Mesenchymal stem cell (in vitro differentiated cells and primary cell): ENCODE data around the gene BAZ2B.

Experiments
- DNase-seq: peaks from one replicate; pipeline ENCODE4 v3.0.0-alpha.2; 2013
- H2AFZ ChIP-seq: one replicate; pipeline ENCODE4 v1.6.1; 2013; ENCODE audit warnings: low read depth, mild to moderate bottlenecking, control low read depth, inconsistent platforms, low read length, moderate library complexity
- H2AK5ac ChIP-seq: 2 replicates; pipeline ENCODE4 v1.6.1; 2013; ENCODE audit warnings: low read length, moderate library complexity, mild to moderate bottlenecking, inconsistent platforms; ENCODE audit not compliant: severe bottlenecking
- H2BK120ac ChIP-seq: one replicate; pipeline ENCODE4 v1.6.1; 2013; ENCODE audit warnings: low read depth, mild to moderate bottlenecking, inconsistent platforms, low read length, moderate library complexity
- H2BK12ac ChIP-seq, 2 experiments: one replicate each; pipeline ENCODE4 v1.6.1; 2013; ENCODE audit warnings: inconsistent platforms in 2 of 2, low read length in 2 of 2, mild to moderate bottlenecking in 2 of 2, moderate library complexity in 2 of 2, control low read depth in 1 of 2
- H2BK15ac ChIP-seq: one replicate; pipeline ENCODE4 v1.6.1; 2013; ENCODE audit warnings: mild to moderate bottlenecking, low read depth, inconsistent platforms; ENCODE audit not compliant: poor library complexity, severe bottlenecking
- H2BK5ac ChIP-seq: 2 replicates; pipeline ENCODE4 v1.6.1; 2013; ENCODE audit warnings: low read depth, mild to moderate bottlenecking, low read length, control low read depth, inconsistent platforms; ENCODE audit not compliant: poor library complexity, severe bottlenecking
- H3K14ac ChIP-seq, 2 experiments: one replicate each; pipeline ENCODE4 v1.6.1; 2013; ENCODE audit warnings: inconsistent platforms in 2 of 2, low read length in 2 of 2, control low read depth in 1 of 2, mild to moderate bottlenecking in 1 of 2, moderate library complexity in 1 of 2
- H3K18ac ChIP-seq, 2 experiments: one replicate each; pipeline ENCODE4 v1.6.1; 2013; ENCODE audit warnings: inconsistent platforms in 2 of 2, low read length in 2 of 2, control low read depth in 1 of 2, low read depth in 1 of 2, mild to moderate bottlenecking in 1 of 2
- H3K23ac ChIP-seq, 2 experiments: one replicate each; pipeline ENCODE4 v1.6.1; 2013; ENCODE audit warnings: inconsistent platforms in 2 of 2, low read length in 2 of 2, mild to moderate bottlenecking in 2 of 2, moderate library complexity in 2 of 2, control low read depth in 1 of 2
- H3K27ac ChIP-seq: 2 replicates; pipeline ENCODE4 v1.5.1; 2013; ENCODE audit warnings: mild to moderate bottlenecking, moderate library complexity, low read length, control low read depth, inconsistent platforms; ENCODE audit not compliant: poor library complexity, severe bottlenecking
- H3K27me3 ChIP-seq, 2 experiments: 2 replicates each; pipeline versions ENCODE4 v1.6.1 to v1.7.0; 2013; ENCODE audit warnings: low read length in 2 of 2, mild to moderate bottlenecking in 2 of 2, moderate library complexity in 2 of 2, control low read depth in 1 of 2, inconsistent platforms in 1 of 2; ENCODE audit not compliant: control insufficient read depth in 1 of 2, insufficient read depth in 1 of 2
- H3K36me3 ChIP-seq, 2 experiments: 2 replicates each; pipeline versions ENCODE4 v1.6.1 to v1.7.0; 2013; ENCODE audit warnings: low read length in 2 of 2, control low read depth in 1 of 2, inconsistent platforms in 1 of 2, low read depth in 1 of 2, mild to moderate bottlenecking in 1 of 2; ENCODE audit not compliant: insufficient read depth in 2 of 2, control insufficient read depth in 1 of 2
- H3K4ac ChIP-seq, 2 experiments: one replicate each; pipeline ENCODE4 v1.6.1; 2013; ENCODE audit warnings: inconsistent platforms in 2 of 2, low read length in 2 of 2, mild to moderate bottlenecking in 2 of 2, moderate library complexity in 2 of 2, control low read depth in 1 of 2, low read depth in 1 of 2
- H3K4me1 ChIP-seq: 2 replicates; pipeline ENCODE4 v1.6.1; 2013; ENCODE audit warnings: low read depth, low read length, control low read depth; ENCODE audit not compliant: control insufficient read depth, insufficient read depth
- H3K4me2 ChIP-seq: 2 replicates; pipeline ENCODE4 v1.6.1; 2013; ENCODE audit warnings: low read length, mild to moderate bottlenecking, inconsistent platforms; ENCODE audit not compliant: poor library complexity, severe bottlenecking
- H3K4me3 ChIP-seq, 2 experiments: 2 replicates each; pipeline versions ENCODE4 v1.5.1 to v1.7.0; 2013; ENCODE audit warnings: low read length in 2 of 2, mild to moderate bottlenecking in 2 of 2, control low read depth in 1 of 2, low read depth in 1 of 2; ENCODE audit not compliant: insufficient read depth in 1 of 2
- H3K79me1 ChIP-seq: replicated peaks from 2 replicates; pipeline ENCODE4 v1.6.1; 2013; ENCODE audit warnings: mild to moderate bottlenecking, control low read depth, low read length, inconsistent platforms; ENCODE audit not compliant: poor library complexity, severe bottlenecking
- H3K9ac ChIP-seq: 2 replicates; pipeline ENCODE4 v1.7.0; 2013; ENCODE audit warnings: mild to moderate bottlenecking, low read length, moderate library complexity
- H3K9me3 ChIP-seq: 2 replicates; pipeline ENCODE4 v1.7.0; 2013; ENCODE audit warnings: mild to moderate bottlenecking, low read length; ENCODE audit not compliant: control insufficient read depth
- H4K8ac ChIP-seq: one replicate; pipeline ENCODE4 v1.6.1; 2013; ENCODE audit warnings: inconsistent platforms, mild to moderate bottlenecking, low read length, moderate library complexity
- H4K91ac ChIP-seq: one replicate; pipeline ENCODE4 v1.6.1; 2013; ENCODE audit warnings: mild to moderate bottlenecking, low read length, inconsistent platforms
- WGBS: methylation state at CpG from one replicate; pipeline ENCODE4 v1.1.7; 2013; ENCODE audit warnings: mixed read lengths; 5-methylcytosine and 5-hydroxymethylcytosine counted together

Gene BAZ2B

DNA sequence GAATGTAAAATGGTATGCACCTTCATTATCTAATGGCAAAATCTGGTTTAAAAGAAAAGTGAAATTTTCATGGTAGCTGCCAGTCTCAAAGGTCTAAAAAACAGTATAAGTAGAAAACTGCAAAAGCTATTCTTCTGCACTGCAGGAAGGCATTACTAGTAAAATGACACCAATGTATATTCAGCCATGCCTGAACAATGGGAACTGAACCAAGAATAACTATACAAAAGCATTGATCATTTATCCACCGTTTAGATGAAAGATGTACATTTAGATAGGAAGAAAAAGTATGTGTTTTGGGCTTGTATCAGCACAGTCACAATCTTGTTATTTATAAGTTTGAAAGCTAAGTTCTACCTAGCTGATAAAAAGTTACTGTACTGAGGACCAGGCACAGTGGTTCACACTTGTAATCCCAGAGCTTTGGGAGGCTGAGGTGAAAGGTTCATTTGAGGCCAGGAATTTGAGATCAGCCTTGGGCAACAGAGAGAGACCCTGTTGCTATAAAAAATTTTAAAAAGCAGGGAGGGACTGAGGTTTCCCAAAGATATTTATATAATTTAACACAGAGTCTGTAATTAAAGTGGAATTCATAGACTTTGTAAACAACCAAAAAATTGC is 166.7 kb downstream of the BAZ2B start:
- Histone ChIP-seq H2BK15ac (no peak overlapping the region), H2BK5ac (no peak overlapping the region), H2BK12ac (no peak overlapping the region), H3K9ac (no peak overlapping the region), H3K23ac (no peak overlapping the region), H3K4ac (no peak overlapping the region), H3K9me3 (no peaks in the 10 kb centered on the region), H3K27me3 (no peaks in the 10 kb centered on the region), H4K8ac (no peak overlapping the region), H2BK120ac (no peak overlapping the region), H3K79me1 (peaks cover 14% of the 10 kb centered on the region), H3K27ac (no peak overlapping the region), H2AK5ac (no peak overlapping the region), H4K91ac (no peak overlapping the region), H3K36me3 (peaks cover 10 to 41% of the 10 kb centered on the region in 2 experiments), H2AFZ (no peak overlapping the region), H3K14ac (no peak overlapping the region), H3K4me2 (no peak overlapping the region), H3K4me3 (no peak overlapping the region), H3K4me1 (no peaks in the 10 kb centered on the region), H3K18ac (no peak overlapping the region)
- DNase-seq = no peak
- 0% methylated on average over 1 of the region's 1 CpG for WGBS

DNA sequence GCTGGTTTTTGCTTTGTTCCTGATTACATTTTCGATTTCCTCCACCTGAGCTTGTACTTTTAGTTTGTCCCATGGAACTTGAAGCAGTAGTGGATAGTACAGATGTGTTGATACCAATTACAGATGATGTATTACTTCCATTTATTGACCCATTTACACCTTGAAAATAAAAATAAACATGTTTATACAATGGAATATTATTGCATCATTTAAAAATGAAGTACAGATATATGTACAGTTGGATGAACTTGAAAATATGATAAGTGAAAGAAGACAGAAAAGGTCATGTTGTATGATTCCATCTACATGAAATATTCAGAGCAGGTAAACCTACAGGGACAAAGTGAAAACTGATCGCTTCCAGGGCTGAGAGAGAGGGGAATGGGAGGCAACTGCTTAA is 169.5 kb downstream of the BAZ2B start:
- Histone ChIP-seq H3K4me2 (no peak overlapping the region), H3K4ac (no peak overlapping the region), H3K27ac (no peak overlapping the region), H4K91ac (no peak overlapping the region), H3K4me3 (no peak overlapping the region), H3K23ac (no peak overlapping the region), H2BK12ac (no peak overlapping the region), H3K9me3 (no peaks in the 10 kb centered on the region), H2BK15ac (no peak overlapping the region), H3K27me3 (no peaks in the 10 kb centered on the region), H3K9ac (no peak overlapping the region), H3K79me1 (peaks cover 9% of the 10 kb centered on the region), H2BK120ac (no peak overlapping the region), H4K8ac (no peak overlapping the region), H3K4me1 (no peaks in the 10 kb centered on the region), H3K36me3 (peaks cover 10 to 57% of the 10 kb centered on the region in 2 experiments), H2AK5ac (no peak overlapping the region), H3K14ac (no peak overlapping the region), H2AFZ (no peak overlapping the region), H3K18ac (no peak overlapping the region), H2BK5ac (no peak overlapping the region)
- 100% methylated on average over 1 of the region's 2 CpGs for WGBS
- DNase-seq = no peak

DNA sequence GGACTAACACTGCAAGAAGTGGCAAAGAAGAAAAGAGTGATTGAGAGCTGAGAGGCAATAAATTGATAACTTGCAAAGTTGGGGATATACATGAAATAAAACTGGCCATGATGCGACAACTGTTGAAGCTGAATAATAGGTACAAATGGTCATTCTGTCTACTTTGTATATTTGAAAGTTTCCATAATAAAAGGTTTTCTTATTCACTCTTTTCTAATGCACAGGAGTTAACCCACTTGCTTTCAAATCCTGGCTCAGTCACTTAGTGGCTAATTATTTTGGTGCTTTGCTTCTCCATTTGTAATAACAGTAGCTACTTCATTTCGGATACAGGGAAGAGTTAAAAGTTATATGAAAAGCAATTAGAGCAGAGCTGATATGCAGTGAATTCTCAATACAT is 170.1 kb downstream of the BAZ2B start:
- no CpG with 5 or more reads among the region's 2 CpGs for WGBS
- H3K14ac ChIP-seq = no peak overlapping the region
- H2BK5ac ChIP-seq = no peak overlapping the region
- H2AK5ac ChIP-seq = no peak overlapping the region
- no peak overlapping the region for H3K9ac ChIP-seq
- no peak overlapping the region for H3K4me2 ChIP-seq
- H3K27ac ChIP-seq = no peak overlapping the region
- no peak overlapping the region for H4K8ac ChIP-seq
- H3K27me3 ChIP-seq = no peaks in the 10 kb centered on the region
- no peak for DNase-seq
- H3K9me3 ChIP-seq = no peaks in the 10 kb centered on the region
- H4K91ac ChIP-seq = no peak overlapping the region
- no peak overlapping the region for H2AFZ ChIP-seq
- no peak overlapping the region for H2BK120ac ChIP-seq
- no peak overlapping the region for H3K4me3 ChIP-seq
- no peak overlapping the region for H3K18ac ChIP-seq
- no peak overlapping the region for H3K23ac ChIP-seq
- H3K79me1 ChIP-seq = peaks cover 9% of the 10 kb centered on the region
- no peak overlapping the region for H2BK15ac ChIP-seq
- no peak overlapping the region for H3K4ac ChIP-seq
- no peaks in the 10 kb centered on the region for H3K4me1 ChIP-seq
- no peak overlapping the region for H2BK12ac ChIP-seq
- H3K36me3 ChIP-seq = peaks cover 10 to 62% of the 10 kb centered on the region in 2 experiments

DNA sequence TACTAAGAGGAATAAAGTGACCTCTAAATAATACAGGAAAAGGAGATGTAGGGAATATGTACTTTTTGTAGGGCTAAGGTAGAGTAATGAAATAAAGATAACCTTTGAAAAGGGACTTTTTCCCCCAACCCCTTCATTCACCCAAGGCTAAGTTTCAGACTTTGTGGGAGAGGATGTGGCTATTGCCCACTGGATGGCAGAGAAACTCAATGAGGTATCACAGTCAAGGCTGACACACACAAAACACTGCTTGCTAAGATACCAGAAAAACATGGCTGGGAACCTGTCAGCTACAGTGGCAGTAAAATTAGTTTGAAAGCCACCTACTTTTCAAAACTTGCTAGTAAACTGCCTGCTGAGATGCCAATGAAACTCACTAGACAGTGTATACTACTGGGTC is 171.0 kb downstream of the BAZ2B start:
- H2BK120ac ChIP-seq = no peak overlapping the region
- H3K4me3 ChIP-seq = no peak overlapping the region
- H3K4me2 ChIP-seq = no peak overlapping the region
- no peak overlapping the region for H3K9ac ChIP-seq
- H3K36me3 ChIP-seq = peaks cover 10 to 65% of the 10 kb centered on the region in 2 experiments
- H2AFZ ChIP-seq = no peak overlapping the region
- no peak overlapping the region for H2BK12ac ChIP-seq
- H3K23ac ChIP-seq = no peak overlapping the region
- H4K91ac ChIP-seq = no peak overlapping the region
- DNase-seq = no peak
- H2BK5ac ChIP-seq = no peak overlapping the region
- H3K18ac ChIP-seq = no peak overlapping the region
- no peak overlapping the region for H3K14ac ChIP-seq
- no peak overlapping the region for H3K4ac ChIP-seq
- H3K79me1 ChIP-seq = peaks cover 8% of the 10 kb centered on the region
- H3K9me3 ChIP-seq = no peaks in the 10 kb centered on the region
- no peak overlapping the region for H4K8ac ChIP-seq
- H2AK5ac ChIP-seq = no peak overlapping the region
- H2BK15ac ChIP-seq = no peak overlapping the region
- H3K27ac ChIP-seq = no peak overlapping the region
- no peaks in the 10 kb centered on the region for H3K27me3 ChIP-seq
- H3K4me1 ChIP-seq = no peaks in the 10 kb centered on the region
